Astrocyte (in vitro differentiated cells and primary cell): ENCODE results near the gene LMNTD2. TPM values are rescaled to one million over a fixed set of nuclear protein-coding genes. Genes with fewer than 3 reads are reported as not detected.

Experiments
- DNase-seq: peaks from one replicate; pipeline ENCODE4 v3.0.0-alpha.2; 2010; ENCODE audit warnings: low read depth
- FAIRE-seq: peaks from 2 replicates; lab custom pipeline; 2011; peaks lifted over from hg19 to GRCh38; lab: Jason Lieb, UNC
- H2AFZ ChIP-seq: 2 replicates; pipeline ENCODE4 v1.6.0; 2012; ENCODE audit warnings: low read depth, low read length, inconsistent platforms
- H3K27ac ChIP-seq: 2 replicates; pipeline ENCODE4 v1.5.1; 2011; ENCODE audit warnings: low read depth, low read length, inconsistent platforms
- H3K27me3 ChIP-seq: 2 replicates; pipeline ENCODE4 v1.6.0; 2011; ENCODE audit warnings: low read length, inconsistent platforms; ENCODE audit not compliant: insufficient read depth
- H3K36me3 ChIP-seq: 2 replicates; pipeline ENCODE4 v1.5.1; 2011; ENCODE audit warnings: low read length, inconsistent platforms; ENCODE audit not compliant: insufficient read depth
- H3K4me1 ChIP-seq: 2 replicates; pipeline ENCODE4 v1.5.1; 2011; ENCODE audit warnings: low read length, inconsistent platforms; ENCODE audit not compliant: insufficient read depth
- H3K4me2 ChIP-seq: 2 replicates; pipeline ENCODE4 v1.6.0; 2012; ENCODE audit warnings: low read length, inconsistent platforms
- H3K4me3 ChIP-seq: 2 replicates; pipeline ENCODE4 v1.5.1; 2011; ENCODE audit warnings: low read depth, mild to moderate bottlenecking, low read length, inconsistent platforms; ENCODE audit not compliant: insufficient read depth
- H3K79me2 ChIP-seq: 2 replicates; pipeline ENCODE4 v1.6.0; 2012; ENCODE audit warnings: mild to moderate bottlenecking, low read length, inconsistent platforms; ENCODE audit not compliant: insufficient read depth
- H3K9ac ChIP-seq: 2 replicates; pipeline ENCODE4 v1.6.0; 2012; ENCODE audit warnings: mild to moderate bottlenecking, low read length, inconsistent platforms
- H3K9me3 ChIP-seq: 2 replicates; pipeline ENCODE4 v1.5.1; 2012; ENCODE audit warnings: low read depth, mild to moderate bottlenecking, low read length, inconsistent platforms; ENCODE audit not compliant: insufficient read depth
- H4K20me1 ChIP-seq: 2 replicates; pipeline ENCODE4 v1.6.0; 2012; ENCODE audit warnings: low read length, inconsistent platforms; ENCODE audit not compliant: insufficient read depth
- H3K27ac Mint-ChIP-seq: one replicate; pipeline ENCODE4 v1.8.0; 2021; ENCODE audit warnings: mild to moderate bottlenecking, mixed read lengths; ENCODE audit not compliant: unreplicated experiment
- H3K27me3 Mint-ChIP-seq: one replicate; pipeline ENCODE4 v1.8.0; 2021; ENCODE audit warnings: low read depth, mixed read lengths; ENCODE audit not compliant: unreplicated experiment
- H3K36me3 Mint-ChIP-seq: one replicate; pipeline ENCODE4 v1.8.0; 2021; ENCODE audit warnings: low read depth, mixed read lengths; ENCODE audit not compliant: unreplicated experiment
- H3K4me1 Mint-ChIP-seq: one replicate; pipeline ENCODE4 v1.8.0; 2021; ENCODE audit warnings: low read depth, mixed read lengths; ENCODE audit not compliant: unreplicated experiment
- H3K4me3 Mint-ChIP-seq: one replicate; pipeline ENCODE4 v1.8.0; 2021; ENCODE audit warnings: mild to moderate bottlenecking, moderate library complexity, mixed read lengths; ENCODE audit not compliant: unreplicated experiment
- H3K9me3 Mint-ChIP-seq: one replicate; pipeline ENCODE4 v1.8.0; 2021; ENCODE audit warnings: mild to moderate bottlenecking, mixed read lengths; ENCODE audit not compliant: unreplicated experiment
- EZH2 ChIP-seq: IDR thresholded peaks from 2 replicates; pipeline ENCODE4 v1.6.1; 2012; ENCODE audit warnings: mild to moderate bottlenecking, low read length, inconsistent platforms; ENCODE audit not compliant: insufficient read depth
- total RNA-seq: library from RNA; stranded (reverse); gene quantifications from 2 replicates; pipeline ENCODE4 v1.2.1, GENCODE V29; 2021
- TF ChIP-seq, protein P1 (sequence below): IDR thresholded peaks from 2 replicates; pipeline ENCODE4 v1.5.1; 2011; ENCODE audit warnings: low read depth, mild to moderate bottlenecking, inconsistent platforms, low read length, moderate library complexity; ENCODE audit not compliant: insufficient read depth

Gene LMNTD2
- total RNA-seq, 1 donor from 2014 or later = 2.8 TPM

DNA sequence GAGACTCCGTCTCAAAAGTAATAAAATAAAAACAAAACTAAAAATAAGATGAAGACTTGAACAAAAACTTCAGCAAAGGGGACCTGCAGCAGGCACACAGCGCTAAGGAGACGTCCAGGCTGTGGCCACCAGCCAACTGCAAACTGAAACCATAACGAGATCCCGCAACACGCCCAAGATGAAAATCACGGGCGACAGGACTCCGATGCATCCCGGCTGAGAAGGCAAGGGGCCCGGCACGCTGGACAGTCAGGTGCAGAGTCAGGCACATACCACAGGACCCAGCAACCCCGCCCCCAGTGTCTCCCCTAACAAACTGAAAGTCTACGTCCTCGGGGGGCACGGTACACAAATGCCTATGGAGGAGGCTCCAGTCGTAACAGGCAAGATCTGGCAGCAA lies 34.3 kb downstream of the LMNTD2 start:
- DNase-seq (no peak), FAIRE-seq (no peak)
- no peaks in the 10 kb centered on the region for H3K4me1 Mint-ChIP-seq
- Histone ChIP-seq H4K20me1 (peaks cover 2% of the 10 kb centered on the region), H3K9me3 (no peaks in the 10 kb centered on the region), H3K36me3 (no peaks in the 10 kb centered on the region), H3K79me2 (no peaks in the 10 kb centered on the region), H2AFZ (no peak overlapping the region), H3K9ac (no peak overlapping the region), H3K27me3 (no peaks in the 10 kb centered on the region), H3K4me2 (no peak overlapping the region), H3K4me3 (no peak overlapping the region), H3K4me1 (no peaks in the 10 kb centered on the region), H3K27ac (no peak overlapping the region)
- H3K4me3 Mint-ChIP-seq = no peak overlapping the region
- peaks cover 2% of the 10 kb centered on the region for H3K36me3 Mint-ChIP-seq
- no peaks in the 10 kb centered on the region for H3K9me3 Mint-ChIP-seq
- H3K27ac Mint-ChIP-seq = no peak overlapping the region
- H3K27me3 Mint-ChIP-seq = no peaks in the 10 kb centered on the region
- TF ChIP-seq EZH2 = no peak
- TF ChIP-seq, protein P1, sequence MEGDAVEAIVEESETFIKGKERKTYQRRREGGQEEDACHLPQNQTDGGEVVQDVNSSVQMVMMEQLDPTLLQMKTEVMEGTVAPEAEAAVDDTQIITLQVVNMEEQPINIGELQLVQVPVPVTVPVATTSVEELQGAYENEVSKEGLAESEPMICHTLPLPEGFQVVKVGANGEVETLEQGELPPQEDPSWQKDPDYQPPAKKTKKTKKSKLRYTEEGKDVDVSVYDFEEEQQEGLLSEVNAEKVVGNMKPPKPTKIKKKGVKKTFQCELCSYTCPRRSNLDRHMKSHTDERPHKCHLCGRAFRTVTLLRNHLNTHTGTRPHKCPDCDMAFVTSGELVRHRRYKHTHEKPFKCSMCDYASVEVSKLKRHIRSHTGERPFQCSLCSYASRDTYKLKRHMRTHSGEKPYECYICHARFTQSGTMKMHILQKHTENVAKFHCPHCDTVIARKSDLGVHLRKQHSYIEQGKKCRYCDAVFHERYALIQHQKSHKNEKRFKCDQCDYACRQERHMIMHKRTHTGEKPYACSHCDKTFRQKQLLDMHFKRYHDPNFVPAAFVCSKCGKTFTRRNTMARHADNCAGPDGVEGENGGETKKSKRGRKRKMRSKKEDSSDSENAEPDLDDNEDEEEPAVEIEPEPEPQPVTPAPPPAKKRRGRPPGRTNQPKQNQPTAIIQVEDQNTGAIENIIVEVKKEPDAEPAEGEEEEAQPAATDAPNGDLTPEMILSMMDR = no peak

DNA sequence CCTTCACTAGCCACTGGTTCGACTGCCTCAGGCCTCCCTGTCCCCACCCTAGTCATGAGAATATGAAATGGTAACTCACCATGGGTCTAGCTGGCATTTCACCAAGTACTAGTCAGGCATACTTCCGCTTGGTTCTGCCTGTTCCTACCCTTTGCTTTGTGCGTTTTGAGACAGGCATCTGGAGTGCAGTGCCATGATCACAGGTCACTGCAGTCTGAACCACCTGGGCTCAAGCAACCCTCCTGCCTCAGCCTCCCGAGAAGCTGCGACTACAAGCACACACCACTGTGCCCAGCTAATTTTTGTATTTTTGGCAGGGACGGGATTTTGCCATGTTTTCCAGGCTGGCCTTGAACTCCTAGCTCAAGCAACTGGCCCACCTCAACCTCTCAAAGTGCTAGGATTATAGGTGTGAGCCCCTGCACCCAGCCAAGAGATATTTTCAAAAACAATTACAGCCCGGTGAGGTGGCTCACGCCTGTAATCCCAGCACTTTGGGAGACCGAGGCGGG lies 39.3 kb downstream of the LMNTD2 start:
- Histone ChIP-seq H3K9ac (no peak overlapping the region), H3K4me3 (no peak overlapping the region), H3K36me3 (no peaks in the 10 kb centered on the region), H4K20me1 (no peaks in the 10 kb centered on the region), H3K79me2 (no peaks in the 10 kb centered on the region), H2AFZ (no peak overlapping the region), H3K4me1 (no peaks in the 10 kb centered on the region), H3K27ac (no peak overlapping the region), H3K9me3 (no peaks in the 10 kb centered on the region), H3K4me2 (no peak overlapping the region), H3K27me3 (no peaks in the 10 kb centered on the region)
- Mint-ChIP-seq H3K4me1 (no peaks in the 10 kb centered on the region), H3K27me3 (no peaks in the 10 kb centered on the region), H3K36me3 (peaks cover 15% of the 10 kb centered on the region), H3K9me3 (peaks cover 9% of the 10 kb centered on the region), H3K27ac (no peak overlapping the region), H3K4me3 (no peak overlapping the region)
- TF ChIP-seq, protein P1 = no peak
- no peak for TF ChIP-seq EZH2
- FAIRE-seq (no peak), DNase-seq (no peak)

DNA sequence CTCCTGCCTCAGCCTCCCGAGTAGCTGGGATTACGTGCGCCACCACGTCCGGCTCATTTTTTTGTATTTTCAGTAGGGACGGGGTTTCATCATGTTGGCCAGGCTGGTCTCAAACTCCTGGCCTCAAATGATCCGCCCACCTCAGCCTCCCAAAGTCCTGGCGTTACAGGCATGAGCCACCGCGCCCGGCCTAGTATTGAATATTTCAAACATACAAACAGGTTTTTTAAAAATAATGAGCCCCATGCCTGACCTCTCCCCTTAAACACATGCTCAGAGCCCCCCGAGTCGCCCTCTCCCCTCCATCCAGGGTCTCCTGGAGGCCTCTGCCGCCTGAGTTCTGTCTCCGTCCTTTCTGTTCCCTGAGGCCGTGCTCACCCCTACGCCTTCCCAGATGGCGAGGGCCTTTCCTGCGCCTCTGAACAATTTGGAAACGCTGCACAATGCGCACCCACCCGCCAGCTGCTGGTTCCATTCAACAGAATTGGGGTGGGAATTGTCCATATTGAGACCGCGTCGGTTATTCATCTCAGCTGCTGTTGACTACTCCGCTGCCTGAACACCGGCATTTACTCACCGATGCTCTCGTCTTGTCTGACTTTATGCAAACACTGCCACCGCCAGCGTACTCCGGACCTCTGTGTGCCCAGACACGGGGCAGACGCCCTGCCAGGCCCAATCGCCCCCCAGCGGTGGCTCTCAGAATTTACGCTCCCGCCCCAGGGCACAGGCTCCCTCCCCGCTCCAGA lies 39.9 kb downstream of the LMNTD2 start:
- Mint-ChIP-seq H3K27me3 (no peaks in the 10 kb centered on the region), H3K36me3 (peaks cover 18% of the 10 kb centered on the region), H3K9me3 (peaks cover 14% of the 10 kb centered on the region), H3K27ac (no peak overlapping the region), H3K4me1 (no peaks in the 10 kb centered on the region), H3K4me3 (no peak overlapping the region)
- TF ChIP-seq EZH2 = no peak
- TF ChIP-seq, protein P1 = no peak
- Histone ChIP-seq H4K20me1 (no peaks in the 10 kb centered on the region), H3K36me3 (peaks cover 3% of the 10 kb centered on the region), H3K4me1 (no peaks in the 10 kb centered on the region), H3K27ac (no peak overlapping the region), H3K9me3 (no peaks in the 10 kb centered on the region), H3K4me3 (no peak overlapping the region), H3K79me2 (no peaks in the 10 kb centered on the region), H2AFZ (no peak overlapping the region), H3K9ac (no peak overlapping the region), H3K4me2 (no peak overlapping the region), H3K27me3 (no peaks in the 10 kb centered on the region)
- DNase-seq = no peak
- no peak for FAIRE-seq
